ENCODE data around the gene CCSER1.

- TF ChIP-seq CTCF (conservative IDR thresholded peaks at IDR 0.05; ENCODE audit: low read length) (no peak), EZH2phosphoT487 (IDR thresholded peaks at IDR 0.05; ENCODE audit: borderline replicate concordance, low read depth, low read length) (no peak)
These were observed 991.4 kb downstream of the CCSER1 start for GRCh38 chr4:91118597-91118996.
